ENCODE data around the gene DDX24.

DDX24 gene

GRCh38 chr14:94029671-94030203, 51.3 kb downstream of the DDX24 start:
- DNase-seq = no peak

- DNase-seq = peak; percentile 76 to 89 (median 82)
Measured at GRCh38 chr14:94029265-94029664, 51.7 kb downstream of the DDX24 start.

GRCh38 chr14:94028450-94028826, 52.6 kb downstream of the DDX24 start:
- DNase-seq = no peak

- peak in 2 of 4 experiments; percentile 29 to 34 for DNase-seq
Measured at GRCh38 chr14:94027566-94028449, 53.2 kb downstream of the DDX24 start.

GRCh38 chr14:94026889-94027469, 54.0 kb downstream of the DDX24 start:
- DNase-seq = no peak

- DNase-seq = peak; percentile 98 to 100 (median 99)
Measured at GRCh38 chr14:94026173-94026888, 54.7 kb downstream of the DDX24 start, which contains the start of gene OTUB2. TSS of gene OTUB2 (plus strand) at chr14:94026340. CDS start at chr14:94026538, 198 bp downstream.

- DNase-seq = no peak
Measured at GRCh38 chr14:94025720-94026119, 55.3 kb downstream of the DDX24 start.

- no peak for DNase-seq
Measured at GRCh38 chr14:94024549-94024948, 56.5 kb downstream of the DDX24 start.

- peak in 3 of 4 experiments; percentile 20 to 46 (median 45) for DNase-seq
Measured at GRCh38 chr14:94022532-94023411, 58.2 kb downstream of the DDX24 start.

GRCh38 chr14:94021416-94022157, 59.4 kb downstream of the DDX24 start:
- DNase-seq = peak; percentile 77 to 90 (median 80)

- peak; percentile 78 to 95 (median 84) for DNase-seq
Measured at GRCh38 chr14:94021001-94021400, 60.0 kb downstream of the DDX24 start.

- no peak for DNase-seq
Measured at GRCh38 chr14:94020267-94020666, 60.7 kb downstream of the DDX24 start.

GRCh38 chr14:94019329-94019728, 61.7 kb downstream of the DDX24 start:
- DNase-seq = no peak

GRCh38 chr14:94018308-94018707, 62.7 kb downstream of the DDX24 start:
- no peak for DNase-seq

GRCh38 chr14:94016446-94016976, 64.5 kb downstream of the DDX24 start:
- DNase-seq = no peak

- no peak for DNase-seq
Measured at GRCh38 chr14:94015223-94015622, 65.8 kb downstream of the DDX24 start.

GRCh38 chr14:94014382-94014781, 66.6 kb downstream of the DDX24 start:
- DNase-seq = no peak

- peak in 1 of 4 experiments; percentile 35 for DNase-seq
Measured at GRCh38 chr14:94011795-94012194, 69.2 kb downstream of the DDX24 start.

- no peak for DNase-seq
Measured at GRCh38 chr14:94010625-94011024, 70.4 kb downstream of the DDX24 start.

GRCh38 chr14:94009767-94010166, 71.2 kb downstream of the DDX24 start:
- DNase-seq = no peak

GRCh38 chr14:94008234-94008633, 72.8 kb downstream of the DDX24 start:
- DNase-seq = no peak

All from suppressor macrophage (primary cell).